HS-5 (cell line): ENCODE measurements around the gene MVD.

Experiments used
- DNase-seq: peaks from one replicate; pipeline ENCODE4 v3.0.0-alpha.2; 2012; ENCODE audit warnings: low read depth

The MVD gene

GRCh38 chr16:88697116-88697830 lies 34.4 kb upstream of the MVD start:
- no peak for DNase-seq

DNA sequence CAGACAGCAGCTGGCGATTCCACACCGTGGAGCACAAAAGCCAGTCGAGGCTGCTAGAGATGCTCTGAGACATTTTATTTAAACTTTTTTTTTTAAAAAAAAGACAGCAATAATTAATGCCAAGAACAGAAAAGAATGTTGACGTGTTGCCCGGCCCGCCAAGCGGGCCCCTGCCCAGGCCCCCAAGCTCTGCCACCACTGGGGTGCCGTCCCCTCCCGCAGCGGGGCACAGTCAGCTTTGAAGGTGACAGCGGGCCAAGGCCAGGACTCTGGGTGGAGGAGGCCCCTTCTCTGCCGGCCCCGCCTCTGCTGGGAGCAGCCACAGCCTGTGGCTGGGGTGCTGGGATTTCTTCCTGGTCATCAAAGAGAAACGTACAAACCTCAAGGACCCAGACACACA lies 33.5 kb upstream of the MVD start:
- no peak for DNase-seq

GRCh38 chr16:88695753-88696152 lies 32.9 kb upstream of the MVD start:
- no peak for DNase-seq

DNA sequence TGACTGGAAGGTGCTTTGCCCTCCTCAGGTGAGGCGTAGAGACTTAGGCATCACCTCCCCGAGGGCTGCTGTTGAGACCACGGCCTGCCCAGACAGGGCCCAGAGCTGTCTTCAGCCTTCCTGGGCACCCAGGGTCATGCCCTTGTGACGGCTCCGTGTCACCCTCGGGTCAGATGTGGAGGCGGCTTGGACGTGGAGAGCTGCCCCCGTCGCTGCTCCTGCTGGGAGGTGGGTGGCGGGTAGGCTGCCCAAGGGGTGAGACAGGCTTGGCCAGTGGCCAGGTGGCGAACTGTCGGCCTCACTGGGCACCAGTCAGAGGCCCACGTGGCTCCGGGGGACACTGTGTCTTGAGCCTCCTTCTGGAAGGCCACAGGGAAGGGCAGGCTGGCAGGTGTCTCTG lies 32.3 kb upstream of the MVD start:
- no peak for DNase-seq

DNA sequence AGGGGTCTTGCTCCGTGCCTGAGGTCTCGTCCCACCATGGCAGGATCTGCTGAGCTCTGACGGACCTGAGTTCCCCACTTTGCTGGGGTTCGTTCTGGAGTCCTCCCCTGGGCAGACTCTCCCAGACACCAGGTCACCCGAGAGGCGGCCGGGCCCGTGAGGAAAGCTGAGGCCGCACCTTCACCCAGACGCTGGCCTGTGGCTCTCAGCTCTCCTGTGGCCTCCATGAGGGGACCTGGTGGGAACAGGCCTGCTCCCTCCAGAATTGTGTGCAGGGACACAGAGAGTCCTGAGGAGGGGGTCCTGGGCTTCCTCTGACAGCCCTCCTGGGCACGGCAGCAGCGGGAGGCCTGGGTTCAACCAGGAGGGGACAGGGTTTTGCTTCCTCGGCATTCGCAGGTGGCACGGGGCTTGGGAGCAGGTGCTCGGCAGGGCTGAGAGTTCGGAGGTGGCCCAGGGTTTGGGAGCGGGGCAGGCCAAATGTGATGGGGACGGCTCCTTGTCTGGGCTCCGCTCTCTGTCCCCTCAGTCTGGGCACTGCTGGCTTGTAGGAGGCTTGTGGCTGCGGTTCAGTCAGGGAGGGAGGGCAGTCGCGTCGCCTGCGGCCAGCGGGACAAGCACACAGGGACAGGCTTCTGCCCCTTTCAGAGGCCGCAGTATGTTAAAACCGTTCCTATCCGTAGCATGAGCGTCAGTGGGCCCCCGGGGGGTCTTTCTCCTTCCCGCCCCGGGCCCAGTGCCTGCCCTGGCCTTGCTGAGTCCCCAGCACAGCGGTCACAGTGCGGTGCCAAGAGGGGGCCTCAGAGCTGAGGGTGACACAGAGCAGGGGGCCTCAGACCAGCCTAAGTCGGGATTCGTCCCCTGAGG lies 31.6 kb upstream of the MVD start:
- no peak for DNase-seq

DNA sequence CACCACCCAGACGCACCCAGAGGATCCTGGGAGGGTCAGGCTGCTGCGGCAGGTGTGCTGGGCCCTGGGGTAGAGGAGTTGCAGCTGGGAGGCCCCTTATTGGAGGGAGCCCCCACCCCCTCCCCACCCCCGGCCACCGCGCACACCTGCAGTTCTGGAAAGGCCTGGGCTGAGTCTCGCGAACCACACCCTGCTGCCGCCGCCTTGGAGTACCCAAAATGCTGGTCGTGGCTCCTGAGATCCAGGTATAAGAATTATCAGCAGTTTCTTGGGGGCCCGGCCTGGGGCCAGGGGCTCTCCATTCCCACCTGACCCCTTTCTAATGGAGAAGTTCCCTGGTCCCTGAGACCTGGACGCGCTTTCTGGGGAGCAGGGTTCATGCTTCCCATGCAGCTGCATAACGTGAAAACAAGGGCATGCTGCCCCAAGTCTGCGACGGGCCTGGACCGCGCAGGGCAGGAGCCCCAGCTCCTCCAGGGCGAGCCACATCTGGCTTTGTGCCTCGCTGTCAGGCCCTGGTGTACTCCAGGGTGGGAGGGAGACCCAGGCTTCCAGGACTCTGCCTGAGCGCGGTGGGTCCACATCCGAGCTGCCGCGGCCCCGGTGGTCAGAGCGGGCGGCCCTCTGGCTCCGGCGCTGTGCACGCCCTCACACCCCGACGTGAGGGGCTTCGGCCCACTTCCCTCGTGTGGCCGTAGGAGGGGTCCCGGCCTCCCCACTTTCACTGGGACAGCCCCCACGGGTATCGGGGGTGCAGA lies 30.7 kb upstream of the MVD start:
- no peak for DNase-seq

- DNase-seq: no peak
Measured at GRCh38 chr16:88692861-88693260, 30.0 kb upstream of the MVD start.

- DNase-seq: no peak
Measured at GRCh38 chr16:88691924-88692560, 29.2 kb upstream of the MVD start.

DNA sequence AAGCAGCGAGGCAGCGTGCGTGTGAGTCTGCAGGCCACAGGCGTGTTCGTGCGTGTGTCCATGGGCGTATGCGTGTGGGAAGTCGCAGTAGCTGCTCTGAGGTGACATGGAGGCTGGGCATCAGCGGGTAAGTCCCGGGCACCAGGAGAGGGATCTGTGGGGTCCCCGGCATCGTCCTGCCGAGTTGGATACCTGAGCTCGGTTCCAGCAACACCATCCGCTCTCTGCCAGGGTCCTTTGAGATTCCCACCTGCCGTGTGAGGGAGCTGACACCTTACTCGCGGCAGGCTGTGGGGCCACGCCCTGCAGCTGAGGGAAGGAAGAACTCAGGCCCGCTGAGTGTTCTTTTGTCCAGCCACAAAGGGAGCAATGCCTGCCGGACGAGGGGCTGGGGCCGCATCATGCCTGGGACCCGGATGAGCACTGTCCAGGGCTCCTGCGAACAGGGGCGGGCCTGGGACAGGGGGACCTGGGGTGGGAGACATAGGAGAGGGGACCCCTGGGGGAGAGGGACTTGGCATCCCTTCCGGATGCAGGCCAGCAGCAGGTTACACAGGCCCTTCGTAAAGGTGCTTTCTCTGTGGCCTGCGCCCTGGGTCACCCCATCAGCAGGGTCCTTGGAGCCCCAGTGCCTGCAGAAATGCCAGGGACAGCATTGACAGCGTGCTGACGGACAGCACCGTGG lies 28.4 kb upstream of the MVD start:
- no peak for DNase-seq

DNA sequence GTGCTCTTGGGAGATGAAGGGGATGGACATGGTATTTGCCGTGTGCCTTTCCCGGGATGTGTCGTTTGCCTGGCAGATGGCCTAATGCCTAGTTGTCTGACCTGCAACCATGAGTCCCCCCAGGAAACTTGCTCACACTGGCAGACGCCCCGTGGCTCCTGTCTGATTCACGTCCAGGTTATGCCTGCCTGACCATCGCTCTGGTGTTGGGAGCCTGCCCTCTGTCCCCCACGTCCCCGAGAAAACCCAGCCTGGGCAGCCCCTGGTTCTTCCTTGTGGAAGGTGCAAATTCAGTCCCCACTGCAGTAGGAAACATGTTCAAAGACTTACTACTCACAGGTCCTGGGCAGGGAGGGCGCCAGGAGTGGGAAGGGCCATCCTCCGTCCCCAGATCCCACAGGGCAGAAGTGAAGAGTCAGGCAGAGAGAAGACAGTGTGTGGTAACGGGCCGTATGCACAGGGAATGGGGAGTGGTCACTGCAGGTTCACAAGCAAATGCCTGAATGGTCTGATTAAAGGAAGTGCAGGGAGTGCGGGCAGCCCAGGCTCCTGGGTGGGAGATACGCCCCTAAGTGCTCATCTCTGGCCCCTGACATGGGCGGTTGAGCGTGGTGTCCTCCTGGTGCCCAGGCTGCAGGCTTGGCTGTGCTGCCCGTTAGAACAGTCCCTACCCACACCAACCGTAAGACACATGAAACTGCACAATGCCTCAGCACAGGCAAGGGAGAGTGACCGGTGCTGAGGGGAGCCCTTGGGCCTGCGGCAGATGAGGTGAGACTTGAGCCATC lies 27.6 kb upstream of the MVD start:
- no peak for DNase-seq

DNA sequence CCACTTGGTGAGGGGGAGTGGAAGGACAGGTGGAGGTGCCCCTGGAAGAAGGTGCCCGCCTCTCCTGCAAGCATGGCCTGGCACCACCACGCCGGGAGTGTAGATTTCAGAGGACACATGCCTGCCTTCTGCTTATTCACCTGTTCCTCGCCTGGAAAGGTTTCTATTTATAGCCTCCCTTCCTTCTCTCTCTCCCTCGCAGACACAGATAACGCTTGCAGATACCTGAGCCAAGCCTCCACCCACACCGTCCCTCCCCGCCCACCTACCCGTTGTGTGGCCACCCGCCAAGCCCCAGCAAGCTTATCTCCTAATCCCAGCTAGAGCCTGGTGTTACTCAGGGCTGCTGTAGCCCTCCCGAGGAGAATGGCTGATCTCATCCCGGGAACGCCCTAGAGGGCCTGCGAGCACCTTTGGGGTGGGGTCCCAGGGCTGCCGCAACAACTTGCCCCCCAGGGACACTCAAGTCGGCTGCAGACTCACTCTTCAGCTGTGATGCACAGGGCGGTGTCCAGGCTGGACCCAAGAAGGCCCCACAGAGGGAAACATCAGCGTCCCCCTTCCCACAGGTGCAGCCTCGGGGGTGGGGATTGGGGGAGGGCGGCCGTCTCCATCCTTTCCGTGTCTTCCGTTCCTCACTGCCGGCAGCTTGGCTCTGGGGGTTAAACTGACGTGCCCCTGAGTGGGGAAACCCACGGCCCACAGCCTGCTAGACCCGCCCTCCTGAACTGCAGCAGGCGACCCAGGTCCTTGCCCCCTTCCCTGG lies 25.3 kb upstream of the MVD start:
- DNase-seq: no peak

- no peak for DNase-seq
Measured at GRCh38 chr16:88687676-88688012, 24.8 kb upstream of the MVD start.

GRCh38 chr16:88687254-88687576 lies 24.3 kb upstream of the MVD start:
- no peak for DNase-seq

DNA sequence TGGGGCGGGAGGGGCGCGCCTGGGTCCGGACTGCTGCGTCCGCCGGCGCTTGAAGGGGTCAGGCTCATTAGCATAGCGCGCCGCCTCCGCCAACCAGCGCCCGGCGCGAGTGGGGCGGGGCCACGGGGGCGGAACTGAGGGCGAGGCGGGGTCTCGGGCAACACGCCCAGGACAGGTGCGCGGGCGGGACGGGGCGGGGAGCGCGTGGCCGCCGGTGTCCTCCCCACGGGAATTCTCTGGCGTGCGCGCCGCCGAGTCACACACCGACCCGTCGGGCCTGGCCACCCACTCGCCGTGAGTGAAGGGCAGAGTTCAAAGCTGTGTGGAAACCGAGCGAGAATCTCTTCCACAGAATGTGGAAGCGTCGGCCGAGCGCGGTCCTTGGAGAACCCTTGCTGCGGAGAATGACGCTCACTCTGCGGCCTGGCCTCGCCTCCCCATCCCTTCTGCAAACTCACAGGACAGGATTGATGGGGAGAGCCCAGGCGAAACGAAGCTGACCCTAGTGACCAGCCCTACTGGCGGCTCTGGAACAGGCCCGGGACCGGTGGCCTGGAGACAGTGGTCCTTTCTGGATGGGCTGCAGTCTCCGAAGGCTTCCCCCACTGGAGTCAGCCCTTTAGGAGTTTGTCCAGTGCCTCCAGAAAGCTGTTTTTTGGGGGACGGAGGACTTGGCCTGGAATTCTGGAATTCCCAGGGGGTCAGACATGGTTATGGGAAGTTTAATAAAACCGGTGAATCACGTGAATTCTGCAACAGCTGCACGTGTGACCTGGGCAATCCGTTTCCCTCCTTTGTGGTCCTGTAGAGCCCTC lies 23.8 kb upstream of the MVD start, which contains the start of gene SNAI3:
TSS of gene SNAI3 (minus strand) at position 69 of the 815 bp plus-strand sequence. CDS start 101 bp downstream, outside the sequence.
- no peak for DNase-seq

- DNase-seq: no peak
Measured at GRCh38 chr16:88686062-88686438, 23.2 kb upstream of the MVD start.

DNA sequence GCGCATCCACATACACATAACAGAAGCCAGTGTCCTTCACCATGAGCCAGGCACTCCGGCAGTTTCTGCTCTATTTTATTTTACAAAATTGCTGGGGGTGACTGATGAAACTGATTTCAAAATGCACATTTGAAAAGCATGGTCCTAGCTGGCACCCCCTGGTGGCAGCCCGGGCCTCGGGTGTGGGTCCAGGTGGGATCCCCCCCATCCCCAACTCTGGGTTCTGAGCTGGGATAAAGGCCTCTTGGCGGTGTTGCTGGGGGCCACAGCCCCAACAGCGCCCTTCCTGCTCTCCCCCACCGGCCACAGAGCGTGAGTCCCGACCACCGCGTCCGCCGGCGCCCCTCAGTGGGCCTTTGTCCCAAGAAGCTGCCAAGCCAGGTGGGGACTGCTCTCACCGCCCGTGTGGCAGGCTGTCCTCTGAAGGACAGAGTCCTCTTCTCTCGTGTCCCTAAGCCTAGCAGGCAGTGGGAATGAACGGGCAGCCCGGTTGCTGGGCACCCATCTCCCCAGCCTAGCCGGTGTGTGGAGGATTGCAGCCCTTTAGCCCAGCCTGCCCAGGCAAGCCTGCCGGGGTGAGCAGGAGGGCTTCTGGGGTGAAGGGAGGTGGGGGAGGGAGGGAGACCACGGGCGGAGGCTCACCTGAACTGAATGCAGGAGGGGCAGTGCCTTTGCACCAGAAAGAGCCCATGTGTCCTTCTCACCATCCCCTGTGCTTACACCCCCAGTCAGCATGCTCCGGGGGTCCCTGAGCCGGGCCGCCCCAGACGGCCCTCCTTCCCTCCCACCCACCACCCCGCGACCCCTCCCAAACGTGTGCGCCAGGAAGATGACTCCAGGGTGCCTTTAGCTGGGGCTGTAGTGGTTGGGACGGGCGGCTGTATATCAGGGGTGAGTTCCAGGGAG lies 22.5 kb upstream of the MVD start:
- no peak for DNase-seq

DNA sequence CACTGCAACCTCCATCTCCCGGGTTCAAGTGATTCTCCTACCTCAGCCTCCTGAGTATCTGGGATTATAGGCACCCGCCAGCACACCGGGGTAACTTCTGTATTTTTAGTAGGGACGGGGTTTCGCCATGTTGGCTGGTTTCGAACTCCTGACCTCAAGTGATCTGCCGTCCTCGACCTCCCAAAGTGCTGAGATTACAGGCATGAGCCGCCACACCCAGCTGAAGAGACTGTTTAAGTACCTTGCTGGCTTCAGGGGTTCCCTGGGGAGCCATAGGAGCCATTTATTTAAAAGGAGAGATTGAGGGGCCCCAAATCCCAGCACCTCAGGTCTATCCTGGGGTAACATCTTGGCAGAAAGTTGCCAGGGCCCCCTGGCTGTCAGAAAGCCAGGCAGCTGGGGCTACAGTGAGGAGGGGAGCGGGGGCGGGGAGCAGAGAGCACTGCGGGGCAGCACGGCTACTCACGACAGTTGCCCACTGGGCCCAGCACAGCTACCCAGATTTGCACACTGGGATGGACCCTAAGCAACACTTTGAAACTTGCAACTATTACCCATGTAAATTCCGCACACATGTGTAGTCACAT lies 21.8 kb upstream of the MVD start:
- DNase-seq: no peak
